HG02973 (cell line): ENCODE measurements around the gene NOD2.
A peak's percentile ranks its signal among the peaks of the same experiment; 100 is the strongest.

Source experiments
- ATAC-seq: cut with Tn5 transposase; IDR thresholded peaks from one replicate; pipeline ENCODE4 v1.9.1; 2021; ENCODE audit warnings: moderate library complexity; ENCODE audit not compliant: unreplicated experiment

The NOD2 gene

GRCh38 chr16:50690177-50690576 is 3.2 kb upstream of the NOD2 start:
- ATAC-seq: no peak

- no peak for ATAC-seq
Measured at GRCh38 chr16:50692644-50692998, 785 bp upstream of the NOD2 start.

GRCh38 chr16:50694206-50694605 is 800 bp downstream of the NOD2 start:
- ATAC-seq: no peak

- no peak for ATAC-seq
Measured at GRCh38 chr16:50695017-50696000, 1.9 kb downstream of the NOD2 start.

DNA sequence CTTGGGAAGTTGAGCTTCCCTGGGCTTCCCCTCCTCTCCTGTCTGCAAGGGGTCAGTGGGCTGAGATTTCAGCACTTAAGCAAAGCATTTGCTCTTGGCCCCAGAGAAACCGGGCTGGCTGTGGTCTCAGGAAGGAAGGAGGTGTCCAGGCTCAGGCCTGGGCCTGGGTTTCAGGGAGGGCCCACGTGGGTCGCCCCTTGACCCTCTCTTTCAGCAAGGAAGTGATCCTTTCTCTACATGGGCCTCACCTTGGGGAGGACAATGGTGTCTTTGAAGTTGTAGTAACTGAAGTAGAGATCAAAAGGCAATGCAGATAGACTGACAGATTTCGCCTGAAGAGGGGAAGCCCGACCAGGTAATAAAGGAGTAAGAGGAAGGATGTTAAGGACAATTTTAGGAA is 2.7 kb downstream of the NOD2 start:
- no peak for ATAC-seq

GRCh38 chr16:50696575-50697420 is 3.4 kb downstream of the NOD2 start:
- ATAC-seq: peak; percentile 43

DNA sequence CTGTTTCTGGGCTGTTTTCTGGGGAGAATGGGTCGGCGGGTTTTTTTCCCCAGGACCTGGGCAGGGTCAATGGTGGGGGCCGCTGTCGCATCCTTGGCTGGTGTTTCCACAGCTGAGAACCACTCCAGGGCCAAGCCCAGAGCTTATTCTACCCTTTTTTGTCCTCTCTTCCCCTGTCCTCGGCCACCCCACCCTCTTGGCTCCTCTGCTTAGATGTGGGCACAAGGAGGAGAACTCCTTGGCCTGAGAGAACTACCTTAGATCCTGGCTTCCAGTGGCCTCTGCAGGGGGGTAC is 4.0 kb downstream of the NOD2 start:
- no peak for ATAC-seq

- peak; percentile 41 for ATAC-seq
Measured at GRCh38 chr16:50697881-50698767, 4.7 kb downstream of the NOD2 start.

DNA sequence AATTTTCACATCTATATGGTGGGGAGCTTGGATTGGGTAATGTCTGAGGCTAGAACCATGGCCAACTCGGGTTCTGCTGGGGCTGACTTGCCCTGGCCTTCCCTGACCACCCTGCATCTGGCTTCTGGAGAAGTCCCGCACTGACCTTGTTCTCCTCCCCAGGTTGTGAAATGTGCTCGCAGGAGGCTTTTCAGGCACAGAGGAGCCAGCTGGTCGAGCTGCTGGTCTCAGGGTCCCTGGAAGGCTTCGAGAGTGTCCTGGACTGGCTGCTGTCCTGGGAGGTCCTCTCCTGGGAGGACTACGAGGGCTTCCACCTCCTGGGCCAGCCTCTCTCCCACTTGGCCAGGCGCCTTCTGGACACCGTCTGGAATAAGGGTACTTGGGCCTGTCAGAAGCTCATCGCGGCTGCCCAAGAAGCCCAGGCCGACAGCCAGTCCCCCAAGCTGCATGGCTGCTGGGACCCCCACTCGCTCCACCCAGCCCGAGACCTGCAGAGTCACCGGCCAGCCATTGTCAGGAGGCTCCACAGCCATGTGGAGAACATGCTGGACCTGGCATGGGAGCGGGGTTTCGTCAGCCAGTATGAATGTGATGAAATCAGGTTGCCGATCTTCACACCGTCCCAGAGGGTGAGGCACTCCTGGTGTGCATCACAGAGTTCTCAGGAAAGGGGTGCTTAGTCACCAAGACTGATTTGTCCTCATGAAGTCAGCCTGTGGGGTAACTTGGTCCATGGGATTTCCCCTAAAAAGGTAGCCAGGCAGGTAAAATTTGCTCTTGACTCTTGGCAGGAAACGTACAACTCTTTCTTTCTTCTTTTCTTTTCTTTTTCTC is 6.1 kb downstream of the NOD2 start:
- no peak for ATAC-seq

DNA sequence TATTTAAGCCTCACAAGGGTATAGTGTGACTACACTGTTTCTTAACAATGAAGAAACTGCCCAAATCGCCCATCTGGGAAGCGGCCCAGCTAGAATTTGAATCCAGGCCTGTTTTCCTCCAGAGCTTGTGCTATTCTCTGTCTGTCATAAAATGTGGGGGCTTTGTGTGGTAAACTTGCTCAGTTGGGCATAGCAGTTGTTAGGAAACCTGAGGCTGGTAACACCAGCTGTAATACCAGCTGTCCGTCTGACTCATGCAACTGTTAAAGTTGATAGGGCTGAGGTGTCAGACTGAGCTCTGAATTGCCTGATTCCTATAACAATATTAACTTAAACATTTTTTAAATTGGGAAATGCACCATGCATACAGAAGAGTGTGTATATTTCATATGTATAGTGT is 9.3 kb downstream of the NOD2 start:
- ATAC-seq: no peak

- ATAC-seq: no peak
Measured at GRCh38 chr16:50704245-50704644, 10.8 kb downstream of the NOD2 start.

GRCh38 chr16:50705436-50706110 is 12.2 kb downstream of the NOD2 start:
- no peak for ATAC-seq

DNA sequence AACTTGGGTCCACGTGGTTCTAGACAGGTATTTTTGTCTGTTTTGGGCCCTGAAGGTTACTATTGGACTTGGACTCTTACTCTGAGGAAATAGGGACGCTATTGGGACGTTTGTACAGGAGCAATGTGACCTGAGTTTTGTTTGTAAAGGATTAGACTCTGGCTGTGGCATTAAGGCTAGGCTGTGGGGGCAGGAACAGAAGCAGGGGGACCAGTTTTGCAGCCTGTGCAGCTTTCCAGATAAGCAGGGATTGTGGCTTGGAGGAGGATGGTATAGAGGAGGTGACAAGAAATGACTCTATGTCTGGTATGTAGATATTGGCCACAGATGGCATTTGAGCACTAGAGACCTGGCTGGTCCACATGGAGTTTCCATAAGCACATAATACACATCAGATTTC is 12.8 kb downstream of the NOD2 start:
- ATAC-seq: no peak

DNA sequence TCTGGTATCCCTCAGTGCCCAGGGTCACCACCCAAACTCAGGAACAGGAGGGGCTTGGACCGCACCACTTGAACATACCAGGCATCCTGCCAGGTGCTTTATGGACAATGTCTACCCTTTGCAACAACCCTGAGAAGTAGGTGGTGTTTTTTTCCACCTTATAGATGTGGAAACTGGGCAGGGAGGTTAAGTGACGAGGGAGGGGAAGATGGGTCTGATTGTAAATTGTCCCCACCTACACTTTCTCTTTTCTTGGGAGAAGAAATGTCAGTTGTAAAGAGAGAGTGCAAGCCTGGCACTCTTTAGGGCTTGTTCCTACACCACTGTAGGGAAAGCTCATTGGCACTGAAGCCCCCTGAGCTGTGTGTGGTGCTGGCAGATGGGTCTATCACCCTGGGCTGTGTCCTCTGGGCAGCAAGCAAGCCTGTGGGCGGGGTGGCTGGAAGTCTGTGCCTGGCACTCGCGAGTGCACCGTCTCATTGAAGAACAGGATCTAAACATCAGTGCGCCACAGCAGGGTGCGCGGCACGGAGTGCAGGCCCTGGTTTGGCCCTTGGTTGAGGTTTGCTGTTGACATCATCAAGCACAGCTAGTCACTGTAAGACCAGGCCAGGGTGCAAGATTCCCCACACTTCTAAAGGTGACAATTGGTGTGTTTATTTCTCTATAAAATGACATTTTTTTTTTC is 15.1 kb downstream of the NOD2 start:
- ATAC-seq: no peak

DNA sequence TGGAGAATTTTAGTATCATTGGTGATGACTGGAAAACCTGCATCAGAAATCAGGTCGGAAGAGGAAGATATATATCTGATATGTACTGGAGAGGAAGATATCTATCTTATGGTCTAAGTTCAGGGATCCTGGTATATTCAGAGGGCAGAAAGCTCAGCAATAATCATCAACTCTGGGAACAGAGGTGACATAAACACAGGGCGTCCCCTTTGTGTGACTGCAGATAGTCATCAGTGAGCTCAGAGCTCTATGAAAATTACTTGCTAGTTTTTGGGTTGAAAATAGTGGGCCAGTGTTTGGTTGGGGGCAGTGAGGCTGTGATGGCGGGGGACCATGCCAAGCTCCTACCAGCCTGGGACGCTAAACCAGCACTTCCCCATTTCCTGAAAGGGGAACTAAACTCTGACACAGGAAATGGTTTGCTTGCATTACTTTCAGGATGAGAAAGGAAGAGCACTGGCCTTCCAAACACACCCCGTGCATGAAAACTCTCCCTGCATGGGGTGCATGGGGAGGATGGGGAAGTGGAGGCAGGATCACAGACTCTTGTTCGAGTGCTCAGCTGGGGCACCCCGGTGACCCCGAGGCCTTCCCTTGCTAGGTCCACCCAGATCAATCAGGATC is 15.8 kb downstream of the NOD2 start:
- ATAC-seq: no peak

- no peak for ATAC-seq
Measured at GRCh38 chr16:50709980-50710379, 16.6 kb downstream of the NOD2 start.

DNA sequence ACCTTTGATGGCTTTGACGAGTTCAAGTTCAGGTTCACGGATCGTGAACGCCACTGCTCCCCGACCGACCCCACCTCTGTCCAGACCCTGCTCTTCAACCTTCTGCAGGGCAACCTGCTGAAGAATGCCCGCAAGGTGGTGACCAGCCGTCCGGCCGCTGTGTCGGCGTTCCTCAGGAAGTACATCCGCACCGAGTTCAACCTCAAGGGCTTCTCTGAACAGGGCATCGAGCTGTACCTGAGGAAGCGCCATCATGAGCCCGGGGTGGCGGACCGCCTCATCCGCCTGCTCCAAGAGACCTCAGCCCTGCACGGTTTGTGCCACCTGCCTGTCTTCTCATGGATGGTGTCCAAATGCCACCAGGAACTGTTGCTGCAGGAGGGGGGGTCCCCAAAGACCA is 17.6 kb downstream of the NOD2 start:
- ATAC-seq: no peak

DNA sequence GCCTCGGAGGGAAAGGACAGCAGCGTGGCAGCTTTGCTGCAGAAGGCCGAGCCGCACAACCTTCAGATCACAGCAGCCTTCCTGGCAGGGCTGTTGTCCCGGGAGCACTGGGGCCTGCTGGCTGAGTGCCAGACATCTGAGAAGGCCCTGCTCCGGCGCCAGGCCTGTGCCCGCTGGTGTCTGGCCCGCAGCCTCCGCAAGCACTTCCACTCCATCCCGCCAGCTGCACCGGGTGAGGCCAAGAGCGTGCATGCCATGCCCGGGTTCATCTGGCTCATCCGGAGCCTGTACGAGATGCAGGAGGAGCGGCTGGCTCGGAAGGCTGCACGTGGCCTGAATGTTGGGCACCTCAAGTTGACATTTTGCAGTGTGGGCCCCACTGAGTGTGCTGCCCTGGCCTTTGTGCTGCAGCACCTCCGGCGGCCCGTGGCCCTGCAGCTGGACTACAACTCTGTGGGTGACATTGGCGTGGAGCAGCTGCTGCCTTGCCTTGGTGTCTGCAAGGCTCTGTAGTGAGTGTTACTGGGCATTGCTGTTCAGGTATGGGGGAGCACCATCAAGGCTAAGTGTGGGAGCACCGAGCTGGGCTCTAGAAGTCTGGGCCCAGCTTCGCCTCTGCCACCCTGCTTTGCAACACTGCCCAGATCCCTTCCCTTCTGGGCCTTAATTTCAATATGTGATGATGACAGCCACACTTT is 18.6 kb downstream of the NOD2 start:
- ATAC-seq: no peak
